ENCODE results near the gene RNF31. TPM values are rescaled to one million over a fixed set of nuclear protein-coding genes. Genes with fewer than 3 reads are reported as not detected.

Gene RNF31
- total RNA-seq (ENCODE audit: low replicate concordance), result 22.2 and 24.9 TPM in 2 replicates

GRCh38 chr14:24146978-24147760 lies at the start of gene RNF31:
RNF31 (plus strand) TSS chr14:24147498; CDS start chr14:24147699, 201 bp downstream.

GRCh38 chr14:24114532-24115421 lies 32.5 kb upstream of the RNF31 start, which contains the start of the genes DCAF11 and NRL:
DCAF11 (plus strand) TSS chr14:24114777; CDS start chr14:24115595, 818 bp downstream.
NRL (minus strand) TSS chr14:24114949; CDS start chr14:24082848, 32,101 bp downstream.

GRCh38 chr14:24130380-24130716 lies 16.9 kb upstream of the RNF31 start, which contains the start of gene FITM1:
FITM1 (plus strand) TSS chr14:24130659; CDS start chr14:24131564, 905 bp downstream.

GRCh38 chr14:24135834-24136683 lies 11.2 kb upstream of the RNF31 start, which contains the start of gene PSME1:
PSME1 (plus strand) TSS chr14:24136194; CDS start chr14:24136263, 69 bp downstream.

GRCh38 chr14:24141097-24141880 lies 6.0 kb upstream of the RNF31 start, which contains the start of gene EMC9:
EMC9 (minus strand) TSS chr14:24141591; CDS start chr14:24141304, 287 bp downstream.

GRCh38 chr14:24146453-24146977 lies 783 bp upstream of the RNF31 start, which contains the start of gene PSME2:
PSME2 (minus strand) TSS chr14:24146610; CDS start chr14:24146581, 29 bp downstream.

GRCh38 chr14:24160850-24161804 lies 13.8 kb downstream of the RNF31 start, which contains the start of gene IRF9:
IRF9 (plus strand) TSS chr14:24161265; CDS start chr14:24162145, 880 bp downstream.

GRCh38 chr14:24171422-24172260 lies 24.3 kb downstream of the RNF31 start, which contains the start of gene REC8:
REC8 (plus strand) TSS chr14:24172080; CDS start chr14:24172553, 473 bp downstream.

GRCh38 chr14:24188251-24189058 lies 41.2 kb downstream of the RNF31 start, which contains the start of gene IPO4:
IPO4 (minus strand) TSS chr14:24188816; CDS start chr14:24188787, 29 bp downstream.

GRCh38 chr14:24195186-24196070 lies 48.1 kb downstream of the RNF31 start, which contains the start of gene TM9SF1:
TM9SF1 (minus strand) TSS chr14:24195441; CDS start chr14:24195019, 422 bp downstream.

Other genes starting within 250 kb of the RNF31 start
- gene DHRS4, start 193.7 kb upstream of the RNF31 start, total RNA-seq (ENCODE audit: low replicate concordance), result 42.8 and 64.0 TPM in 2 replicates
- gene DHRS4L2, start 158.6 kb upstream of the RNF31 start, total RNA-seq (ENCODE audit: low replicate concordance), result 8.5 and 15.5 TPM in 2 replicates
- 0.08 TPM in 1 of 2 replicates, not detected in the other for gene CARMIL3, start 95.5 kb upstream of the RNF31 start, total RNA-seq (ENCODE audit: low replicate concordance)
- not detected in 2 replicates for gene CPNE6, start 75.9 kb upstream of the RNF31 start, total RNA-seq (ENCODE audit: low replicate concordance)
- 13.3 and 44.0 TPM in 2 replicates for gene PCK2, start 53.2 kb upstream of the RNF31 start, total RNA-seq (ENCODE audit: low replicate concordance)
- 59.1 and 62.1 TPM in 2 replicates for gene DCAF11, start 32.7 kb upstream of the RNF31 start, total RNA-seq (ENCODE audit: low replicate concordance)
- 0.47 and 1.2 TPM in 2 replicates for gene NRL, start 32.5 kb upstream of the RNF31 start, total RNA-seq (ENCODE audit: low replicate concordance)
- gene FITM1, start 16.8 kb upstream of the RNF31 start, total RNA-seq (ENCODE audit: low replicate concordance), result 0.23 TPM in 1 of 2 replicates, not detected in the other
- 55.3 and 80.6 TPM in 2 replicates for gene PSME1, start 11.3 kb upstream of the RNF31 start, total RNA-seq (ENCODE audit: low replicate concordance)
- 19.2 and 21.9 TPM in 2 replicates for gene EMC9, start 5.9 kb upstream of the RNF31 start, total RNA-seq (ENCODE audit: low replicate concordance)
- 28.2 and 87.8 TPM in 2 replicates for gene PSME2, start 888 bp upstream of the RNF31 start, total RNA-seq (ENCODE audit: low replicate concordance)
- gene IRF9, start 13.8 kb downstream of the RNF31 start, total RNA-seq (ENCODE audit: low replicate concordance), result 68.4 and 96.8 TPM in 2 replicates
- 0.12 and 0.83 TPM in 2 replicates for gene REC8, start 24.6 kb downstream of the RNF31 start, total RNA-seq (ENCODE audit: low replicate concordance)
- gene IPO4, start 41.3 kb downstream of the RNF31 start, total RNA-seq (ENCODE audit: low replicate concordance), result 27.1 and 41.9 TPM in 2 replicates
- 42.9 and 55.9 TPM in 2 replicates for gene TM9SF1, start 47.9 kb downstream of the RNF31 start, total RNA-seq (ENCODE audit: low replicate concordance)
- gene TSSK4, start 58.2 kb downstream of the RNF31 start, total RNA-seq (ENCODE audit: low replicate concordance), result 0.12 TPM in 1 of 2 replicates, not detected in the other
- gene CHMP4A, start 66.0 kb downstream of the RNF31 start, total RNA-seq (ENCODE audit: low replicate concordance), result 24.2 and 29.7 TPM in 2 replicates
- 10.8 and 18.3 TPM in 2 replicates for gene MDP1, start 68.6 kb downstream of the RNF31 start, total RNA-seq (ENCODE audit: low replicate concordance)
- 272 and 446 TPM in 2 replicates for gene NEDD8, start 84.9 kb downstream of the RNF31 start, total RNA-seq (ENCODE audit: low replicate concordance)
- gene GMPR2, start 85.4 kb downstream of the RNF31 start, total RNA-seq (ENCODE audit: low replicate concordance), result 72.7 and 109 TPM in 2 replicates
- 38.3 and 42.2 TPM in 2 replicates for gene TINF2, start 95.1 kb downstream of the RNF31 start, total RNA-seq (ENCODE audit: low replicate concordance)
- 1.6 and 2.5 TPM in 2 replicates for gene TGM1, start 115.7 kb downstream of the RNF31 start, total RNA-seq (ENCODE audit: low replicate concordance)
- 16.8 and 22.3 TPM in 2 replicates for gene RABGGTA, start 124.1 kb downstream of the RNF31 start, total RNA-seq (ENCODE audit: low replicate concordance)
- 13.5 and 20.9 TPM in 2 replicates for gene DHRS1, start 152.3 kb downstream of the RNF31 start, total RNA-seq (ENCODE audit: low replicate concordance)
- 14.4 and 17.4 TPM in 2 replicates for gene NOP9, start 152.4 kb downstream of the RNF31 start, total RNA-seq (ENCODE audit: low replicate concordance)
- 0.08 and 3.3 TPM in 2 replicates for gene CIDEB, start 160.5 kb downstream of the RNF31 start, total RNA-seq (ENCODE audit: low replicate concordance)
- 1.2 and 2.3 TPM in 2 replicates for gene LTB4R2, start 162.6 kb downstream of the RNF31 start, total RNA-seq (ENCODE audit: low replicate concordance)
- gene LTB4R, start 164.0 kb downstream of the RNF31 start, total RNA-seq (ENCODE audit: low replicate concordance), result 0.75 and 6.3 TPM in 2 replicates
- 0.60 and 16.7 TPM in 2 replicates for gene ADCY4, start 187.6 kb downstream of the RNF31 start, total RNA-seq (ENCODE audit: low replicate concordance)
- gene RIPK3, start 192.5 kb downstream of the RNF31 start, total RNA-seq (ENCODE audit: low replicate concordance), result 0.23 and 9.4 TPM in 2 replicates
- 18.4 and 77.3 TPM in 2 replicates for gene NFATC4, start 220.7 kb downstream of the RNF31 start, total RNA-seq (ENCODE audit: low replicate concordance)